ENCODE measurements around the gene MTURN.

Gene MTURN

DNA sequence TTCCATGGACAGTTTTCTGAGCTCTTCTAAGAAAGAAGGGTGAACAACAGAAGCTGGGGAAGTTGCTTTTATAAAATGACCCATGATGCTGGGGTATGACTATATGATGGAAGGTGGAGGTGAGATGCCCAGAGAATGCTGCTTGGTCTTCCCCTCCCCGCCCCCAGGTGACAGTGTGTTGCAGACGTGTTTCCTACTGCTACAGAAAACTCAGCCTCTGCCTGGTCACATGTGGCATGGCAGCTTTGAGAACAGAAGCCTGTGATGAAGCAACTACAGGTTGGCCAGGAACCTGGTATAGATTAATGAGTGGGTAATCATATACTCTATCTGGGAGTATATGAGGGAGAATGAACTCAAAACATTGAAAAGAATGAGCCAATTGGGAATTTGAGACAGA, 67.1 kb downstream of the MTURN start:
- H3K4me3 ChIP-seq (ENCODE audit: low read depth, low read length), result no peak overlapping the region
- no peak for TF ChIP-seq CTCF (IDR thresholded peaks at IDR 0.05; ENCODE audit: borderline replicate concordance, insufficient read depth, low read depth, low read length)

DNA sequence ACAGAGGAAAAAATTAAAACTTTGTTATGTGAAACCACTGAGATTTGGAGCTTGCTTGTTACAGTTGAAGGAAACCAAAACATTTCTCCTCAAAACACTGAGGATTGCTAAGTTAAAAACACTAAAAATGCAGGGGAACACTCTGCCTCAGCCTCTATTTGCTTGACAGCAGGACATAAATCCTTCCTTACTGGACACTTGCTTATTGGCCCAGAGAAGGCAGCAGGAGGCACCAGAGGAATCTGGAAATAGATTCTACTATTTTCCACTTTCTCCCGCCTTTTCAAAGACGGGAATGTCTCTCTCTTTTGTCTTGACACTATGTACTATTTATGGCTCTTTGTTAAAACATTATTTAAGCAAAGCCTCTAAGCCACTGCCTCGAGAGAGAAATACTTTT, 67.9 kb downstream of the MTURN start:
- no peak for TF ChIP-seq CTCF (IDR thresholded peaks at IDR 0.05; ENCODE audit: borderline replicate concordance, insufficient read depth, low read depth, low read length)
- no peak overlapping the region for H3K4me3 ChIP-seq (ENCODE audit: low read depth, low read length)

- no peak overlapping the region for H3K4me3 ChIP-seq (ENCODE audit: low read depth, low read length)
- no peak for TF ChIP-seq CTCF (IDR thresholded peaks at IDR 0.05; ENCODE audit: borderline replicate concordance, insufficient read depth, low read depth, low read length)
Measured at GRCh38 chr7:30206491-30206890, 71.7 kb downstream of the MTURN start.

DNA sequence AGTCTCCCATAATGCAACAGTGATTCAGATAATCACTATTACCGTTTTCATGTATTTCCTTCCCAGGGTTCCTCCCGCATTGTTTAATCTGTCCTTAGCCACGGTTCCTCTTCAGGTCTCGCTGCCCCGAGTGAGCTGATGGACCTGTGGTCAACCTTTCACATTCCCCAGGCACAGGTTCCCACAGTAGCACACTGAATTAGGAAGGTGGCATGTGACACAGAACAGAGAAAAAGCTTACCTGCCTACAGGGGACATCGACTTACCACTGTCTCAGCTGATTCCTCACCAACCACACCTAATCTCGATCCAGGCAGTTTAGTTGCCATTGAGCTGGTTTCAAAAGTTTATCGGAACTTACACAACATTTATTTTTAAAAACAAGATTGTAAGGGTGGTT, 72.2 kb downstream of the MTURN start:
- H3K4me3 ChIP-seq (ENCODE audit: low read depth, low read length), result no peak overlapping the region
- no peak for TF ChIP-seq CTCF (IDR thresholded peaks at IDR 0.05; ENCODE audit: borderline replicate concordance, insufficient read depth, low read depth, low read length)

DNA sequence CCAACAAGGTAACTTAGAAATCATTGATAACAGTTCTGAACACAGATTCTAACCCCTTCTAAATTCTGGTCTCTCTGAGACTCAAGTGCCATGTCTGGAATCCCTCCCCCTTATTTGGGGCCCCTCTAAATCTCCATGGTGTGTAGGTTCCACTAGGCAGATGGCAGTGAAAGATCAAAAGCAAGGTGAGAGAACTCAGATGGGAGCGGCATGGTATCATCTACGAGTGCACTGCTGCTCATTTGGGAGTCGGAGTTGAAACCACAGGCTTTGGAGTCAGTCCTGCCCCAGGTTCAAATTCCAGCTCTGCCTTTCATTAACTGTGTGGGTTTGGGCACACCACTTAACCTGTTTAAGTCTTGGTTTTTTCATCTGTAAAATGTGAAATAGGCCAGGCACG, 72.6 kb downstream of the MTURN start:
- no peak overlapping the region for H3K4me3 ChIP-seq (ENCODE audit: low read depth, low read length)
- TF ChIP-seq CTCF (IDR thresholded peaks at IDR 0.05; ENCODE audit: borderline replicate concordance, insufficient read depth, low read depth, low read length), result no peak

DNA sequence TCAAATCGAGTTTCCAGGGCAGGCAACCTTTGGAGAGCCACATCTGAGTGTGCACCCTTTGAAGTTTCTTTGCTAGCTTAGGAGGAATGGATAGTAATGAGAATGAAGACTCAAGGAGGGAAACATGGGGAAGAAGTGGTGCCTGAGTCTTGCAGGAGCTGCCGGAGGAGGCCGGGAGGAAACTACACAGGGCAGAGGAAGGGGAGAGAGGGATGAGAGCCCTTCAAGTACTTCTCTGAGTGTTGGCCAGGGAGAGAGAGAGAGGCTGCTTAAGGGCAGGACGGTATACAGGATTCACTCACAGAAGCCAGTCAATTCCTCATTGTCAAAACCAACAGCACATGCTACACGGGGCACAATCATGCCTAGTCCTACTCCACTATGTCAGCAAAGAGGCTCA, 75.2 kb downstream of the MTURN start:
- no peak overlapping the region for H3K4me3 ChIP-seq (ENCODE audit: low read depth, low read length)
- no peak for TF ChIP-seq CTCF (IDR thresholded peaks at IDR 0.05; ENCODE audit: borderline replicate concordance, insufficient read depth, low read depth, low read length)

Data from GM12875 (cell line).